HFFc6 (cell line): ENCODE results near the gene INHBB. TPM values are rescaled to one million over a fixed set of nuclear protein-coding genes. Genes with fewer than 3 reads are reported as not detected.

ENCODE experiments used
- DNase-seq: peaks from one replicate; pipeline ENCODE4 v3.0.0-alpha.2; 2018
- H3K27ac Mint-ChIP-seq: 2 replicates; pipeline ENCODE4 v1.8.0; 2020; ENCODE audit warnings: mild to moderate bottlenecking, mixed read lengths
- H3K27me3 Mint-ChIP-seq: 2 replicates; pipeline ENCODE4 v1.8.0; 2021; ENCODE audit warnings: mild to moderate bottlenecking, moderate library complexity, mixed read lengths; ENCODE audit not compliant: insufficient read depth
- H3K36me3 Mint-ChIP-seq: 2 replicates; pipeline ENCODE4 v1.8.0; 2021; ENCODE audit warnings: low read depth, mixed read lengths
- H3K4me1 Mint-ChIP-seq: 2 replicates; pipeline ENCODE4 v1.8.0; 2020; ENCODE audit warnings: low read depth, mixed read lengths
- H3K4me3 Mint-ChIP-seq: 2 replicates; pipeline ENCODE4 v1.8.0; 2020; ENCODE audit warnings: mild to moderate bottlenecking, moderate library complexity, mixed read lengths
- H3K9me3 Mint-ChIP-seq: 2 replicates; pipeline ENCODE4 v1.8.0; 2020; ENCODE audit warnings: mild to moderate bottlenecking, mixed read lengths
- total RNA-seq, 6 experiments: library from RNA; stranded (reverse); fragmentation: NEBNext Ultra II Directional; extraction: Animal tissue kit (Norgen Biotek cat#: 25700); gene quantifications; 2 replicates in 1 of 6; 3 replicates in 5 of 6; pipeline ENCODE4 v1.2.3, GENCODE V29; 2021
- TF ChIP-seq, protein P1 (sequence below): fragments of 200-600 bp; sonication (generic); IDR thresholded peaks from 2 replicates; pipeline ENCODE4 v1.5.0; 2021; ENCODE audit warnings: antibody characterized with exemption, mild to moderate bottlenecking

INHBB gene
- total RNA-seq, 6 experiments from 2014 or later: 0.47 to 1.6 (median 1.1) TPM

DNA sequence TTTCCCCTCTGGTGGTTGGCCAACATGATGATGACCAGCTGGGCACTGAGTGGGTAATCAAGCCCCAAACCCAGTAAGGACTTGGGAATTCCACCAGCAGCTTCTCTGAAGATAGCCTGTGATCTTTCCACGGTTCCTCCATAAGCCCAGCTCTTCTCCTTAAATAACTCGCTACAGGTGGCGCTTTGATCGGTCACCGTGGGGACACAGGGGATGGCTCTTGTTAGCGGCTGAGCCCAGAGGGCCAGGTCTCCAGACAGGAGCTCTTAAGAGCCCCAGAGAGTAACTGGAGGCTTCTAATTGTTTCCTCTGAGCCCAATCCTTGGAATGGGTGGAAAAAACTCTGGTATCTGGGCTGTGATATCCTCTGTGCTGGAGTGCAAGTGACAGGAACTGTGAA lies 13.6 kb upstream of the INHBB start:
- TF ChIP-seq, protein P1, sequence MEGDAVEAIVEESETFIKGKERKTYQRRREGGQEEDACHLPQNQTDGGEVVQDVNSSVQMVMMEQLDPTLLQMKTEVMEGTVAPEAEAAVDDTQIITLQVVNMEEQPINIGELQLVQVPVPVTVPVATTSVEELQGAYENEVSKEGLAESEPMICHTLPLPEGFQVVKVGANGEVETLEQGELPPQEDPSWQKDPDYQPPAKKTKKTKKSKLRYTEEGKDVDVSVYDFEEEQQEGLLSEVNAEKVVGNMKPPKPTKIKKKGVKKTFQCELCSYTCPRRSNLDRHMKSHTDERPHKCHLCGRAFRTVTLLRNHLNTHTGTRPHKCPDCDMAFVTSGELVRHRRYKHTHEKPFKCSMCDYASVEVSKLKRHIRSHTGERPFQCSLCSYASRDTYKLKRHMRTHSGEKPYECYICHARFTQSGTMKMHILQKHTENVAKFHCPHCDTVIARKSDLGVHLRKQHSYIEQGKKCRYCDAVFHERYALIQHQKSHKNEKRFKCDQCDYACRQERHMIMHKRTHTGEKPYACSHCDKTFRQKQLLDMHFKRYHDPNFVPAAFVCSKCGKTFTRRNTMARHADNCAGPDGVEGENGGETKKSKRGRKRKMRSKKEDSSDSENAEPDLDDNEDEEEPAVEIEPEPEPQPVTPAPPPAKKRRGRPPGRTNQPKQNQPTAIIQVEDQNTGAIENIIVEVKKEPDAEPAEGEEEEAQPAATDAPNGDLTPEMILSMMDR: no peak
- no peaks in the 10 kb centered on the region for H3K4me1 Mint-ChIP-seq
- H3K36me3 Mint-ChIP-seq: peaks cover 11% of the 10 kb centered on the region; the same call in 1 of the 2 replicates
- H3K27me3 Mint-ChIP-seq: peaks cover 63% of the 10 kb centered on the region
- no peak overlapping the region for H3K27ac Mint-ChIP-seq
- H3K9me3 Mint-ChIP-seq: peaks cover 7% of the 10 kb centered on the region
- no peak overlapping the region for H3K4me3 Mint-ChIP-seq
- DNase-seq: no peak

DNA sequence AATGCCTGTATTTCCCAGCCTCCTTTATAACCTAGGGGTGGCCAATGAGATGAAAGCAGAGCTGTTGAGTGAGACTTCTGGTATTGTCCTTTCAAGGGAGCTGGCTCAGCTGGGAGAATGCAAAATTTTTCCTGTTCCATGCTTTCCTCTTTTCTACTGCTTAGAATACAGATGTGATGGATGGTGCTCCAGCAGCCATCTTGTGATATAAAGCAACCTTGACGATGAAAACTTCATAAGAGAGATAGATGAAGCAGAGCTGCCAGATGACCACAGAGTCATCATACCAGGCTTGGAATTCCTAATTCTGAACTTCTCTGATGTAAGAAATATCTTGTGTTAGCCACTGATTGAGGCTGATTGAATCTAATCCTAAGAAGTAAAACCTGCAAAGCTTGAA lies 11.9 kb upstream of the INHBB start:
- peaks cover 58% of the 10 kb centered on the region for H3K27me3 Mint-ChIP-seq
- H3K9me3 Mint-ChIP-seq: peaks cover 7% of the 10 kb centered on the region
- TF ChIP-seq, protein P1: no peak
- no peak overlapping the region for H3K27ac Mint-ChIP-seq
- DNase-seq: no peak
- peaks cover 11% of the 10 kb centered on the region; the same call in 1 of the 2 replicates for H3K36me3 Mint-ChIP-seq
- no peaks in the 10 kb centered on the region for H3K4me1 Mint-ChIP-seq
- no peak overlapping the region for H3K4me3 Mint-ChIP-seq

DNA sequence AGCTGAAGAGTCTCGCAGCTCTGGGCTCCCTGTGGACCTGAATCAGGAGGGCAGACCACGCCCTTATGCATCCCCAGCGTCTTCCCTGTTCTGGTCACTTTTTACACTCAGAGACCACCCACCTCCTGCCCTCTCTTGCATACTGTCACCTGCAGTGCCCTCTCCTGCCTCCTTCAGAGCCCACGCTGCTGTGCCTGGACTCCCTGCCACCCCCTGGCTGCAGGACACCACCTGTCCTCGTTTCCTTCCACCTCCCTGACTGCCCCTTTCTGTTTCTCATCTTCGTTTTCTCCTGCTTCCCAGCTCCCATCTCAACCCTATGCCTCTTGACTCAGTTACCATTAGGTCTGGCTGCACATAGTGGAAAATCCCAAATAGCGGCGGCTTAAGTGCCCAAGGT lies 9.2 kb upstream of the INHBB start:
- H3K27ac Mint-ChIP-seq: no peak overlapping the region
- no peaks in the 10 kb centered on the region for H3K4me1 Mint-ChIP-seq
- peaks cover 7% of the 10 kb centered on the region for H3K9me3 Mint-ChIP-seq

DNA sequence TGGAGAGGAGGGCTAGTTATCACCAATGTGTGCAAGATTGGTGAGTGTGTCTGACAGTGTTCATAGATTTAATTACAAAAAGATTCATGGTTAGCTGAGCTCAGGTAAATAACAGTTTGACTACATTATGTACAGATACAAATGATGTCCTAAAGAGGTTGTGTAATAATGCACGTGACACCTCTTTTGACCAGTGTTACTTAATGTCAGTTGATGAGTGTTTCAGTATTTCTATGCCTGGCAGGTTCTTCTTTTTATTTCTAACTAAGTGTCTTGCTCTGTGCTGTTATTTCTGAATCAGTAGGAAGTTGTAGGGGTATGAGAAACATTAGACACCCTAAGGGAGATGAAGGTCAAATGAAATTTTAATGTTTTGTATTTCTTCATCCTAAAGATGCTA lies 7.9 kb upstream of the INHBB start:
- Mint-ChIP-seq H3K4me1 (0 out of 2 replicates have a peak, but pooled peaks cover 3% of the 10 kb centered on the region), H3K27me3 (peaks cover 50% of the 10 kb centered on the region), H3K36me3 (peaks cover 11% of the 10 kb centered on the region; the same call in 1 of the 2 replicates), H3K9me3 (peaks cover 7% of the 10 kb centered on the region), H3K4me3 (no peak overlapping the region), H3K27ac (no peak overlapping the region)
- TF ChIP-seq, protein P1: no peak
- no peak for DNase-seq

More for the DNA sequence above, 9.2 kb upstream of the INHBB start:
- DNase-seq: no peak
- no peak overlapping the region for H3K4me3 Mint-ChIP-seq
- H3K36me3 Mint-ChIP-seq: peaks cover 11% of the 10 kb centered on the region; the same call in 1 of the 2 replicates
- H3K27me3 Mint-ChIP-seq: peaks cover 41% of the 10 kb centered on the region
- TF ChIP-seq, protein P1: peak; percentile 18; the same call in 1 of the 2 replicates

DNA sequence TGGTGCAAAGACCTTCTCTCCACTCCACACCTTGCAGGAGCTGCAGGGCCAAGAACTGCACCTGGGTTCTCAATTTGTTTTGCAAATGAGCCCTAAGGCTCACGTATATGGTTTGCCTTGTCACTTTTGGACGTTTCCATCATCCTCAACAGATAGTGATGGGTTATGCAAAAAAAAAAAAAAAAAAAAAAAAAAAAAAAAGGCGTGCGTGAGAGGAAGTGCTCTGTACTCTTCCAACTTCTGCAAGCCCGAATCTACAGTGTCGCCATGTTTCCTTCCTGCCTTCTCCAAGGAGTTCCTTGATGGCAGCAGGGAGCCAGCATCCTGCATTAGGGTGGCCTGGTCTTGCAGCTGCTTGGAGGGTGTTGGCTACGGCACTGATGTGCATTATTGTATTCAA lies 4.0 kb upstream of the INHBB start:
- no peak for DNase-seq
- TF ChIP-seq, protein P1: no peak
- H3K4me1 Mint-ChIP-seq: peaks cover 10% of the 10 kb centered on the region
- H3K27me3 Mint-ChIP-seq: peaks cover 30% of the 10 kb centered on the region
- no peaks in the 10 kb centered on the region for H3K36me3 Mint-ChIP-seq
- no peak overlapping the region for H3K27ac Mint-ChIP-seq
- H3K4me3 Mint-ChIP-seq: no peak overlapping the region
- H3K9me3 Mint-ChIP-seq: no peaks in the 10 kb centered on the region

DNA sequence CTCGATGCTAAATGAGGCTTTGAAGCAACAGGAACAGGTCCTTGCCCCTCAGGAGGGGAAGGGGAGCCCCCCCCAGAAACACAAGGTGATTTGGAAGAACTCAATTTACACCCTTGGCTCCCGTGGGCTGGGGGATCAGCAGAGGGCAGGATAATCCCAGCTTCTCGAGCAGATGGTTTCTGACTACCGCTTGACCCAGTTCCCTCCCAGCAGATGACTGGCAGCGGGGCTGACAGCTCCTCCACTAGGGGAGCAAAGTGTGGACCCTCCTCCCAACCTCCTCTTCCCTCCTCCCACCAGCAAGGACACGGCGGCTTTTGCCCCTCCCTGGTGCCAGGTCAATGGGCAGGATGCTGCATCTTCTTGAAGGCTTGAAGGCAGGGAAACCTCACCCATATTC lies 3.5 kb upstream of the INHBB start:
- peaks cover 31% of the 10 kb centered on the region for H3K27me3 Mint-ChIP-seq
- peaks cover 15% of the 10 kb centered on the region for H3K4me1 Mint-ChIP-seq
- no peak overlapping the region for H3K4me3 Mint-ChIP-seq
- DNase-seq: no peak
- H3K27ac Mint-ChIP-seq: no peak overlapping the region
- TF ChIP-seq, protein P1: no peak
- H3K36me3 Mint-ChIP-seq: no peaks in the 10 kb centered on the region
- H3K9me3 Mint-ChIP-seq: no peaks in the 10 kb centered on the region
